ENCODE measurements around the gene PTPRJ. TPM values are rescaled to one million over a fixed set of nuclear protein-coding genes. Genes with fewer than 3 reads are reported as not detected.
"Not testable (repeated sequence)": the region's sequence is repeated elsewhere in the genome, so short reads cannot be mapped to it uniquely, and the experiment has no call there.

Gene PTPRJ
- total RNA-seq, 1 experiment from 2014 or later: 59.4 TPM

DNA sequence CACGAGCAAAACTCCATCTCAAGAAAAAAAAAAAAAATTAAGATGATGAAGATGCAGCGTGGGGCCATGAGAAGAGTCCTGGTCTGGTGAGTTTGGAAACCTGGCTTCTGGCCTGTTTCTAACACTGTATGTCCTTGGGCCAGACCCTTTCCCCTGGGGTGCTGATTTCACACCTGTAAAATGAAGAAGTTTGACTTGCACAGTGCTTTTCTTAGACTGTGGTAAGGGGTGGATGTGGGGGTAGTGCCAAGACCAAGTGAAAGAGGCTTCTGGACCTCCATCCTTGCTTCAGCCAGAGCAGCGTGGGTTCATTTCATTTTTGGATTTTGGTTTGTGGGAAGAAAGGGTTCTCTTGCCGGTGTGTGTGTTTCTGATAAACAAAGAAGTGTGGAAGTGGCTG is 42.1 kb downstream of the PTPRJ start:
- no peak for DNase-seq
- Mint-ChIP-seq H3K36me3 (ENCODE audit: insufficient read depth, unreplicated experiment) (peaks cover 5% of the 10 kb centered on the region), H3K27ac (ENCODE audit: unreplicated experiment) (no peak overlapping the region), H3K9me3 (ENCODE audit: low read depth, unreplicated experiment) (no peaks in the 10 kb centered on the region), H3K4me1 (ENCODE audit: low read depth, unreplicated experiment) (peaks cover 28% of the 10 kb centered on the region), H3K4me3 (ENCODE audit: low read depth, unreplicated experiment) (no peak overlapping the region), H3K27me3 (ENCODE audit: unreplicated experiment) (no peaks in the 10 kb centered on the region)
- BruUV-seq (replicated peaks): no TSS peak
- intact Hi-C loops (cut with micrococcal nuclease; ENCODE audit: unreplicated experiment): no loop called here
- CTCF ChIA-PET: no interaction called here
- TF ChIP-seq, protein P1, sequence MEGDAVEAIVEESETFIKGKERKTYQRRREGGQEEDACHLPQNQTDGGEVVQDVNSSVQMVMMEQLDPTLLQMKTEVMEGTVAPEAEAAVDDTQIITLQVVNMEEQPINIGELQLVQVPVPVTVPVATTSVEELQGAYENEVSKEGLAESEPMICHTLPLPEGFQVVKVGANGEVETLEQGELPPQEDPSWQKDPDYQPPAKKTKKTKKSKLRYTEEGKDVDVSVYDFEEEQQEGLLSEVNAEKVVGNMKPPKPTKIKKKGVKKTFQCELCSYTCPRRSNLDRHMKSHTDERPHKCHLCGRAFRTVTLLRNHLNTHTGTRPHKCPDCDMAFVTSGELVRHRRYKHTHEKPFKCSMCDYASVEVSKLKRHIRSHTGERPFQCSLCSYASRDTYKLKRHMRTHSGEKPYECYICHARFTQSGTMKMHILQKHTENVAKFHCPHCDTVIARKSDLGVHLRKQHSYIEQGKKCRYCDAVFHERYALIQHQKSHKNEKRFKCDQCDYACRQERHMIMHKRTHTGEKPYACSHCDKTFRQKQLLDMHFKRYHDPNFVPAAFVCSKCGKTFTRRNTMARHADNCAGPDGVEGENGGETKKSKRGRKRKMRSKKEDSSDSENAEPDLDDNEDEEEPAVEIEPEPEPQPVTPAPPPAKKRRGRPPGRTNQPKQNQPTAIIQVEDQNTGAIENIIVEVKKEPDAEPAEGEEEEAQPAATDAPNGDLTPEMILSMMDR (IDR thresholded peaks at IDR 0.05; ENCODE audit: unreplicated experiment): no peak

DNA sequence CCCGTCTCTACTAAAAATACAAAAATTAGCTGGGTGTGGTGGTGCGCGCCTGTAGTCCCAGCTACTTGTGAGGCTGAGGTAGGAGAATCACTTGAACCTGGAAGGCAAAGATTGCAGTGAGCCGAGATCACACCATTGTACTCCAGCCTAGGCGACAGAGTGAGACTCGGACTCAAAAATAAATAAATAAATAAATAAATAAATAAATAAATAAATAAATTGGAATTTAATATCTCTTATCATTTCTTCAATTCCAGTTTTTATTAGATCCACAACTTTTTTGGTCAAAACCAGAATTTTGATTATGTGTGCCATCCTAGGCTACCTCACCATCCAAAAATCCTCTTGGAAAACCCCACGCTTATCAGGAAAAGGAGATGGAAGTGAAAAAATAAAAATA is 43.2 kb downstream of the PTPRJ start:
- not testable (repeated sequence) for H3K27me3 Mint-ChIP-seq (ENCODE audit: unreplicated experiment); H3K36me3 Mint-ChIP-seq (ENCODE audit: insufficient read depth, unreplicated experiment); H3K9me3 Mint-ChIP-seq (ENCODE audit: low read depth, unreplicated experiment)

DNA sequence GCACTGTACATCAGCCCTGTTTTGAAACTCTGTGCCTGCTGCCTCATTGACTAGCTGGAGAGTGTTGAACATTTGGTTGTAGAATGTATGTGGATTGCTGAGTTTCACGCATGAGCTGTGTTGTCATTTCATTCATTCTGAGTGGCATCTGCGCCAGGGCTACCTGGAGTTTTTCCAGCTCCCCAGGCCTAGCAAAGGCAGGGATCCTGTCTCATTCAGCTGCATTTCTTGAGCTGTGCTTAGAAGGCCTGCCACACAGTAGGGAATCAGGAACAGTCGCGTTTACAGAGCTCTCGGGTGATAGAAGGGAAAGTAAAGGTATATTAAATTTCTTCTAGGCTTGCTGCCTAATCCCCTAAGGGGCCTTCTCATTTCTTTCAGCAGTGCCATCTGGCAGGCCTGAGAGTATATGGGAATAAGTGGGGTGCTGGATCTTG is 44.3 kb downstream of the PTPRJ start:
- no peak overlapping the region for H3K4me3 Mint-ChIP-seq (ENCODE audit: low read depth, unreplicated experiment)
- TF ChIP-seq, protein P1 (IDR thresholded peaks at IDR 0.05; ENCODE audit: unreplicated experiment): no peak
- H3K36me3 Mint-ChIP-seq (ENCODE audit: insufficient read depth, unreplicated experiment): peaks cover 5% of the 10 kb centered on the region
- H3K4me1 Mint-ChIP-seq (ENCODE audit: low read depth, unreplicated experiment): peaks cover 23% of the 10 kb centered on the region
- no TSS peak for BruUV-seq (replicated peaks)
- intact Hi-C loops (cut with micrococcal nuclease; ENCODE audit: unreplicated experiment): no loop called here
- no peaks in the 10 kb centered on the region for H3K27me3 Mint-ChIP-seq (ENCODE audit: unreplicated experiment)
- DNase-seq: no peak
- CTCF ChIA-PET: no interaction called here
- no peak overlapping the region for H3K27ac Mint-ChIP-seq (ENCODE audit: unreplicated experiment)
- no peaks in the 10 kb centered on the region for H3K9me3 Mint-ChIP-seq (ENCODE audit: low read depth, unreplicated experiment)

More for the DNA sequence above, 43.2 kb downstream of the PTPRJ start:
- BruUV-seq (replicated peaks); H3K27ac Mint-ChIP-seq (ENCODE audit: unreplicated experiment); intact Hi-C loops (cut with micrococcal nuclease; ENCODE audit: unreplicated experiment); H3K4me3 Mint-ChIP-seq (ENCODE audit: low read depth, unreplicated experiment); CTCF ChIA-PET; DNase-seq: not testable (repeated sequence)
- peaks cover 21% of the 10 kb centered on the region for H3K4me1 Mint-ChIP-seq (ENCODE audit: low read depth, unreplicated experiment)

DNA sequence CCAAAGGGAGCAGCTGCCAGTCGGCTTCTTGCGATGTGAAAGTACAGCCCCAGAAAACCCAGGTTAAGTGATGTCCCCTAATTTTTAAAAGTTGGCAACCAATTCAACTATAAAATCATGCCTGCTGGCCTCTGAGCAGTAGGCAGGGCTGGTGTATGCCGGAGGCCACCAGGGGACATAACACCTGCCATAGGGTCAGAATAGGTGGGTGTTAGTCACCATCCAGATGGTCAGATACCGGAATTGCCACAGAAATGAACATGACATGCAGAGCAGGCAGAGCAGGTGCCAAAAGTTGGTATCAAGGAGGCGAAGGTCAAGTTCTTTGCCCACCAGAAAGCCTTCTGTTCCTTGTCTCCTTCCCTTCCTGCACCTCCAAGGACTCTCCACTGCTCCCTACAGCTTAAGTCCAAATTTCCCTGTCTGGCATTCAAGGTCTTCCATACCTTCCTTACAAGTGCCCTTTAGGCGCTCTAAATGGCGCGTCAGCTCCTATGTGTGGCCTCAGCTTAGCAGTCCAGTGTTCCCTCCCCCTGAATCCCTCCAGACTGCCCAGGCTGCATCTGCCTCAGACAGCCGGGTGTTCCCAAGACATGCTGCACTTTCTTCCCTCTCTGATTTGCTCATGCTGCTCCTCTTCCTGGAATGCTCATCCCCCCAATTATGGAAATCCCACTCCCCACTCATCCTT is 45.1 kb downstream of the PTPRJ start:
- Mint-ChIP-seq H3K9me3 (ENCODE audit: low read depth, unreplicated experiment) (no peaks in the 10 kb centered on the region), H3K27me3 (ENCODE audit: unreplicated experiment) (no peaks in the 10 kb centered on the region), H3K27ac (ENCODE audit: unreplicated experiment) (peak overlapping the region; percentile 24), H3K4me3 (ENCODE audit: low read depth, unreplicated experiment) (no peak overlapping the region), H3K4me1 (ENCODE audit: low read depth, unreplicated experiment) (peaks cover 29% of the 10 kb centered on the region), H3K36me3 (ENCODE audit: insufficient read depth, unreplicated experiment) (peaks cover 5% of the 10 kb centered on the region)
- intact Hi-C loops (cut with micrococcal nuclease; ENCODE audit: unreplicated experiment): no loop called here
- DNase-seq: no peak
- TF ChIP-seq, protein P1 (IDR thresholded peaks at IDR 0.05; ENCODE audit: unreplicated experiment): no peak
- CTCF ChIA-PET: no interaction called here
- BruUV-seq (replicated peaks): no TSS peak

DNA sequence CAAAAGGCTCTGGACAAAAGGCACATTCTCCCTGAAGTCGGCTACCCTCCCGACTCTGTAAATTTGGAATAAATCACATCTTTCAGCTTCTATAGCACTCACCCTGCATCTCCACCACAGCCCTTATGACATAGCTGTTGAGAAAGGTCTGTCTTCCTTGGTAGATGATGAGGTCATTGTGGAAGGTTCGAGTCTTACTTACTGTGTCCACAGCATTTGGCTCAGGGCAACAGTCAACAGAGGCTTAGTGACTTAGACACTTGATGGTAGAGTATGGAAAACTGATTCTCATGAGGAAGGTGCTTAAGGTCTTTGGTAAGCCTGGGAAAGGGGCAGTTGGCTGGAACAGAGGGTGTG is 45.6 kb downstream of the PTPRJ start:
- Mint-ChIP-seq H3K27ac (ENCODE audit: unreplicated experiment) (peak overlapping the region; percentile 24), H3K4me1 (ENCODE audit: low read depth, unreplicated experiment) (peaks cover 29% of the 10 kb centered on the region), H3K36me3 (ENCODE audit: insufficient read depth, unreplicated experiment) (peaks cover 5% of the 10 kb centered on the region), H3K9me3 (ENCODE audit: low read depth, unreplicated experiment) (no peaks in the 10 kb centered on the region), H3K4me3 (ENCODE audit: low read depth, unreplicated experiment) (no peak overlapping the region), H3K27me3 (ENCODE audit: unreplicated experiment) (no peaks in the 10 kb centered on the region)
- intact Hi-C loops (cut with micrococcal nuclease; ENCODE audit: unreplicated experiment): no loop called here
- DNase-seq: no peak
- TF ChIP-seq, protein P1 (IDR thresholded peaks at IDR 0.05; ENCODE audit: unreplicated experiment): no peak
- CTCF ChIA-PET: no interaction called here
- BruUV-seq (replicated peaks): no TSS peak
